Lower leg skin (tissue), 4 donors: ENCODE results near the gene TAS2R16. TPM values are rescaled to one million over a fixed set of nuclear protein-coding genes. Genes with fewer than 3 reads are reported as not detected.

Experiments used
- DNase-seq, 2 donors: peaks; one replicate each; pipeline ENCODE4 v3.0.0-alpha.2; 2019; ENCODE audit warnings: low spot score in 2 of 2
- H3K4me3 ChIP-seq: fragments of 200-600 bp; sonication (generic); 2 replicates; pipeline ENCODE4 v1.5.1; 2017; ENCODE audit warnings: mild to moderate bottlenecking, low read depth; ENCODE audit not compliant: poor library complexity, severe bottlenecking
- POLR2A ChIP-seq, 2 donors: fragments of 450-650 bp; IDR thresholded peaks; one replicate each; pipeline ENCODE4 v1.6.1; 2016 to 2017; ENCODE audit warnings: antibody characterized with exemption in 2 of 2, mild to moderate bottlenecking in 1 of 2, moderate library complexity in 1 of 2
- WGBS, 2 donors: methylation state at CpG; one replicate each; pipeline ENCODE4 v1.1.5; 2018; 5-methylcytosine and 5-hydroxymethylcytosine counted together
- intact Hi-C: fragments of 100-400 bp; cut with DNase I; formaldehyde crosslinking; loops from one replicate; pipeline ENCODE4 v1.15.0; 2023; ENCODE audit warnings: low total_unique reads
- total RNA-seq, 4 donors: library from RNA; depleted of rRNA; stranded (reverse); fragments of >200 nt; gene quantifications; one replicate each; pipeline ENCODE4 v1.1.0, GENCODE V29; 2016
- TF ChIP-seq, protein P1 (sequence below), 3 donors: fragments of 450-650 bp; IDR thresholded peaks; one replicate each; pipeline ENCODE4 v1.5.1; 2016; ENCODE audit warnings: antibody characterized with exemption in 3 of 3, mild to moderate bottlenecking in 3 of 3, moderate library complexity in 2 of 3

Gene TAS2R16
- total RNA-seq, 4 donors from 2014 or later, result not detected

- DNase-seq, result no peak
- intact Hi-C loops, result no loop called here
- 69 to 75% methylated on average over 2 of the region's 2 CpGs for WGBS, 2 donors
- no peak overlapping the region for H3K4me3 ChIP-seq
- TF ChIP-seq, protein P1, sequence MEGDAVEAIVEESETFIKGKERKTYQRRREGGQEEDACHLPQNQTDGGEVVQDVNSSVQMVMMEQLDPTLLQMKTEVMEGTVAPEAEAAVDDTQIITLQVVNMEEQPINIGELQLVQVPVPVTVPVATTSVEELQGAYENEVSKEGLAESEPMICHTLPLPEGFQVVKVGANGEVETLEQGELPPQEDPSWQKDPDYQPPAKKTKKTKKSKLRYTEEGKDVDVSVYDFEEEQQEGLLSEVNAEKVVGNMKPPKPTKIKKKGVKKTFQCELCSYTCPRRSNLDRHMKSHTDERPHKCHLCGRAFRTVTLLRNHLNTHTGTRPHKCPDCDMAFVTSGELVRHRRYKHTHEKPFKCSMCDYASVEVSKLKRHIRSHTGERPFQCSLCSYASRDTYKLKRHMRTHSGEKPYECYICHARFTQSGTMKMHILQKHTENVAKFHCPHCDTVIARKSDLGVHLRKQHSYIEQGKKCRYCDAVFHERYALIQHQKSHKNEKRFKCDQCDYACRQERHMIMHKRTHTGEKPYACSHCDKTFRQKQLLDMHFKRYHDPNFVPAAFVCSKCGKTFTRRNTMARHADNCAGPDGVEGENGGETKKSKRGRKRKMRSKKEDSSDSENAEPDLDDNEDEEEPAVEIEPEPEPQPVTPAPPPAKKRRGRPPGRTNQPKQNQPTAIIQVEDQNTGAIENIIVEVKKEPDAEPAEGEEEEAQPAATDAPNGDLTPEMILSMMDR (IDR thresholded peaks at IDR 0.05), result no peak
- TF ChIP-seq POLR2A (IDR thresholded peaks at IDR 0.05), result no peak
Measured at GRCh38 chr7:123011766-123012369, 16.4 kb upstream of the TAS2R16 start.

- intact Hi-C loops, result no loop called here
- DNase-seq, result no peak
- WGBS, 2 donors, result 59 to 65% methylated on average over 1 of the region's 1 CpG
- TF ChIP-seq, protein P1 (IDR thresholded peaks at IDR 0.05), result no peak
- no peak for TF ChIP-seq POLR2A (IDR thresholded peaks at IDR 0.05)
- H3K4me3 ChIP-seq, result no peak overlapping the region
Measured at GRCh38 chr7:123004931-123005330, 9.4 kb upstream of the TAS2R16 start.

GRCh38 chr7:123003539-123004126 lies 8.1 kb upstream of the TAS2R16 start:
- TF ChIP-seq, protein P1 (IDR thresholded peaks at IDR 0.05), result no peak
- no peak for TF ChIP-seq POLR2A (IDR thresholded peaks at IDR 0.05)
- no peak overlapping the region for H3K4me3 ChIP-seq
- no peak for DNase-seq
- 61 to 71% methylated on average over 5 of the region's 5 CpGs for WGBS, 2 donors
- intact Hi-C loops, result no loop called here

DNA sequence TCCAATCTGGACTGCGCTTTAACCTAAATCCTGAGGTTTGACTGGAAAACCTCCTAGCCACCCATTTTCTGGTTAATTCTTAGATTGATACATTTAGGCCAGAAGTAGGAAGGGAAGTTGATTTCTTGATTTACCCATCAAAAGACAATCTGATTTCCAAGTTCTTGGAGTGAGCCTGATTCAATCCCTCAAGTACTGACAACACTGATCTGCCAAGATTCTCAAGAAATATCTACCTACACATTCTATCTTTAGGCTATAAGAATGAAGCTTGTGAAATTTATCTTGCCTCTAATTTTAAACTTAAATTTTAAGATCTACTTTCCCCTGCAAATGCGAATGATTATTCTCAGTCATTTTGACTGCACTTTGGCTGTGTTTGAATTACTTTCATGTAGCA lies 5.9 kb downstream of the TAS2R16 start:
- no peak overlapping the region for H3K4me3 ChIP-seq
- no peak for DNase-seq
- TF ChIP-seq POLR2A (IDR thresholded peaks at IDR 0.05), result no peak
- TF ChIP-seq, protein P1 (IDR thresholded peaks at IDR 0.05), result no peak
- intact Hi-C loops, result no loop called here
- WGBS, 2 donors, result 88 to 90% methylated on average over 2 of the region's 2 CpGs

- intact Hi-C loops, result no loop called here
- 55 to 64% methylated on average over 6 of the region's 6 CpGs for WGBS, 2 donors
- TF ChIP-seq, protein P1 (IDR thresholded peaks at IDR 0.05), result no peak
- no peak for TF ChIP-seq POLR2A (IDR thresholded peaks at IDR 0.05)
- H3K4me3 ChIP-seq, result no peak overlapping the region
- DNase-seq, result no peak
Measured at GRCh38 chr7:122989041-122989440, 6.5 kb downstream of the TAS2R16 start.

GRCh38 chr7:122988333-122988732 lies 7.2 kb downstream of the TAS2R16 start:
- intact Hi-C loops, result no loop called here
- TF ChIP-seq, protein P1 (IDR thresholded peaks at IDR 0.05), result no peak
- no peak for TF ChIP-seq POLR2A (IDR thresholded peaks at IDR 0.05)
- no peak overlapping the region for H3K4me3 ChIP-seq
- no peak for DNase-seq
- WGBS, 2 donors, result 59 to 64% methylated on average over 4 of the region's 4 CpGs
